UCSD-AML1 (cell line): ENCODE results near the gene PCDHGA3.
"Not testable (repeated sequence)": the region's sequence is repeated elsewhere in the genome, so short reads cannot be mapped to it uniquely, and the experiment has no call there.

ENCODE experiments used
- DNase-seq: peaks from one replicate; lab custom pipeline; 2025; ENCODE audit not compliant: unreplicated experiment; lab: John Stamatoyannopoulos, UW

Gene PCDHGA3

GRCh38 chr5:141346017-141346416 lies 2.4 kb downstream of the PCDHGA3 start:
- DNase-seq: not testable (repeated sequence)

GRCh38 chr5:141349917-141350619 lies 6.4 kb downstream of the PCDHGA3 start, which contains the start of gene PCDHGB1:
Gene PCDHGB1 (plus strand): TSS chr5:141350099. CDS start chr5:141350261, 162 bp downstream.
- peak; percentile 16 for DNase-seq

- no peak for DNase-seq
Measured at GRCh38 chr5:141351591-141351990, 8.0 kb downstream of the PCDHGA3 start.

GRCh38 chr5:141354900-141355469 lies 11.4 kb downstream of the PCDHGA3 start, which contains the start of gene PCDHGA4:
Gene PCDHGA4 (plus strand): TSS chr5:141355021. CDS start chr5:141355108, 87 bp downstream.
- DNase-seq: no peak

GRCh38 chr5:141355641-141356040 lies 12.0 kb downstream of the PCDHGA3 start:
- DNase-seq: no peak

GRCh38 chr5:141356133-141356532 lies 12.5 kb downstream of the PCDHGA3 start:
- no peak for DNase-seq

GRCh38 chr5:141356950-141357349 lies 13.3 kb downstream of the PCDHGA3 start:
- DNase-seq: no peak

GRCh38 chr5:141359790-141360426 lies 16.3 kb downstream of the PCDHGA3 start, which contains the start of gene PCDHGB2:
Gene PCDHGB2 (plus strand): TSS chr5:141359994. CDS start chr5:141360136, 142 bp downstream.
- DNase-seq: peak; percentile 40

- DNase-seq: no peak
Measured at GRCh38 chr5:141360685-141361084, 17.1 kb downstream of the PCDHGA3 start.

GRCh38 chr5:141362719-141363118 lies 19.1 kb downstream of the PCDHGA3 start:
- DNase-seq: no peak

- no peak for DNase-seq
Measured at GRCh38 chr5:141363952-141364660, 20.5 kb downstream of the PCDHGA3 start, which contains the start of gene PCDHGA5. Gene PCDHGA5 (plus strand): TSS chr5:141364162. CDS start chr5:141364331, 169 bp downstream.

GRCh38 chr5:141366016-141366896 lies 22.6 kb downstream of the PCDHGA3 start:
- DNase-seq: no peak

- DNase-seq: peak; percentile 30
Measured at GRCh38 chr5:141369994-141370848, 26.6 kb downstream of the PCDHGA3 start, which contains the start of gene PCDHGB3. Gene PCDHGB3 (plus strand): TSS chr5:141370242. CDS start chr5:141370395, 153 bp downstream.

GRCh38 chr5:141371572-141372475 lies 28.2 kb downstream of the PCDHGA3 start:
- DNase-seq: no peak

GRCh38 chr5:141373673-141374317 lies 30.2 kb downstream of the PCDHGA3 start, which contains the start of gene PCDHGA6:
Gene PCDHGA6 (plus strand): TSS chr5:141373891. CDS start chr5:141374084, 193 bp downstream.
- DNase-seq: no peak

- DNase-seq: no peak
Measured at GRCh38 chr5:141374627-141375026, 31.0 kb downstream of the PCDHGA3 start.

GRCh38 chr5:141375444-141376155 lies 32.0 kb downstream of the PCDHGA3 start:
- not testable (repeated sequence) for DNase-seq
